ENCODE data around the gene LYPD8.

LYPD8 gene

GRCh38 chr1:248696774-248697173 lies 58.8 kb downstream of the LYPD8 start:
- no peak for DNase-seq

GRCh38 chr1:248696261-248696660 lies 59.3 kb downstream of the LYPD8 start:
- DNase-seq, result peak; percentile 66

DNA sequence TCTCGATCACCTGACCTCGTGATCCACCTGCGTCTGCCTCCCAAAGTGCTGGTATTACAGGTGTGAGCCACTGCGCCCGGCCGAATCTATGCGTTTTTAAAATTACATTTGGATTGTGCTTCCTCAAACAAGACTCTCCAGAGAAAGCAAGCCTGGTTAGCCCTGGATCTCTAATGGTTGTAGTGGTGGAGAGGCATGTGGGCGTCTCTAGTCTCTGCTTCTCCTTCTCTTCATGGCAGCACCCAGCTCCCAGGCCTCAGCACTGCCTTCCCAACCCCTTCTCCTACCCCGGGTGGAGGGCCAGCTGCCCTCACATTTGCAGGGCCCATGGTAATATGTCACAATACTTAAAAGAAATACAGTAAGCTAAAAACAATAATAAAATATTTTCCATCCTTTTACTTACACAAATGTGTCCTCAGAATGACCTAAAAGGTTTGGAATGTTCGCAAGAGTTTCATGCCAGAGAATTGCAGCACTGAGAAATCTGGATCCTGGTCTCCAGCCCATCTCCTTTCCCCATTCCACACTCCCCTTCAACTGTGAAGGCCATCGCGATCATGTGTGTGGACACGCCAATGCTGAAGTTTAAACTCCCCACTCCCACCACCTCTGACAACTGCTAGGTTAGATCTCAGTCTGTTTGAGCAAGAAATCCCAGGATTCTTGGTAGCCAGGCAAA lies 60.0 kb downstream of the LYPD8 start:
- no peak for DNase-seq

- DNase-seq, result peak; percentile 71
Measured at GRCh38 chr1:248691567-248692155, 63.9 kb downstream of the LYPD8 start.
